Measurements from ENCODE around the gene LINGO3.

DNA sequence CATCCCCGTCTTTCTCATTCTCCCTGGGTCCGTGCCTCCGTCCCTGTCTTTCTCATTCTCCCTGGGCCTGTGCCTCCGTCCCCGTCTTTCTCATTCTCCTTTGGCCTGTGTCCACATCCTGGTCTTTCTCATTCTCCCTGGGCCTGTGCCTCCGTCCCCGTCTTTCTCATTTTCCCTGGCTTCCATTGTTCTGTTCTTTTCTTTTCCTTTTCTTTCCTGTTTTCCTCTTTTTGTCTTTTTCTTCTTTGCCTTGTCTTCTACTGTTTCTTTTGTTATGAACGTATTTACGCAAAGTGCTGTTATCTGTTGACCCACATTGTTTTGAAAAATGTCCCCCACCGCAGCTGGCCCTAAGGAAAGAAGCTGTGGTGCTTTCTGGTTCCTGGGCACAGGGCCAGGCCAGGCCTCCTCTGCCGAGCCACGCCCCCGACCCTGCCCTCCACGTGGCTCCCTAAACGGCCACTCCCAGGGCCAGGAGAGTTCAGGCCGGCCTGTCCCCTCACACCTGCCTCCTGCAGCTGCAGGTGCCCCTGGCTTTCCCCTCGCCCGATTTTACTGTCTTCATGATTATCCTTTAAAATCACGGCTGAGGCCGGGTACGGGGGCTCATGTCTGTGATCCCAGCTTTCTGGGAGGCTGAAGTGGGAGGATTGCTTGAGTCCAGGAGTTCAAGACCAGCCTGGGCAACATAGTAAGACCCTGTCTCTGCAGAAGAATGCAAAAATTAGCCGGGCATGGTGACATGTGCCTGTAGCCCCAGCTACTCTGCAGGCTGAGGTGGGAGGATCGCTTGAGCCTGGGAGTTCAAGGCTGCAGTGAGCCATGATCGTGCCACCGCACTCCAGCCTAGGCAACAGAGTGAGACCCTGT lies 38.1 kb upstream of the LINGO3 start:
- TF ChIP-seq, protein P1, sequence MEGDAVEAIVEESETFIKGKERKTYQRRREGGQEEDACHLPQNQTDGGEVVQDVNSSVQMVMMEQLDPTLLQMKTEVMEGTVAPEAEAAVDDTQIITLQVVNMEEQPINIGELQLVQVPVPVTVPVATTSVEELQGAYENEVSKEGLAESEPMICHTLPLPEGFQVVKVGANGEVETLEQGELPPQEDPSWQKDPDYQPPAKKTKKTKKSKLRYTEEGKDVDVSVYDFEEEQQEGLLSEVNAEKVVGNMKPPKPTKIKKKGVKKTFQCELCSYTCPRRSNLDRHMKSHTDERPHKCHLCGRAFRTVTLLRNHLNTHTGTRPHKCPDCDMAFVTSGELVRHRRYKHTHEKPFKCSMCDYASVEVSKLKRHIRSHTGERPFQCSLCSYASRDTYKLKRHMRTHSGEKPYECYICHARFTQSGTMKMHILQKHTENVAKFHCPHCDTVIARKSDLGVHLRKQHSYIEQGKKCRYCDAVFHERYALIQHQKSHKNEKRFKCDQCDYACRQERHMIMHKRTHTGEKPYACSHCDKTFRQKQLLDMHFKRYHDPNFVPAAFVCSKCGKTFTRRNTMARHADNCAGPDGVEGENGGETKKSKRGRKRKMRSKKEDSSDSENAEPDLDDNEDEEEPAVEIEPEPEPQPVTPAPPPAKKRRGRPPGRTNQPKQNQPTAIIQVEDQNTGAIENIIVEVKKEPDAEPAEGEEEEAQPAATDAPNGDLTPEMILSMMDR (IDR thresholded peaks at IDR 0.05), result no peak
- no peak for TF ChIP-seq POLR2A (IDR thresholded peaks at IDR 0.05)
- no peak for TF ChIP-seq EP300 (IDR thresholded peaks at IDR 0.05)
